Dermis blood vessel endothelial cell (primary cell): ENCODE measurements around the gene COL20A1. TPM values are rescaled to one million over a fixed set of nuclear protein-coding genes. Genes with fewer than 3 reads are reported as not detected.

Experiments
- DNase-seq: peaks from one replicate; pipeline ENCODE4 v3.0.0; 2010
- total RNA-seq: library from RNA; depleted of rRNA; stranded (reverse); fragments of >200 nt; gene quantifications from 2 replicates; pipeline ENCODE4 v1.2.3, GENCODE V29; 2014

COL20A1 gene
- total RNA-seq, 1 donor from 2014 or later: not detected

- no peak for DNase-seq
Observed at GRCh38 chr20:63278661-63279060, 14.3 kb upstream of the COL20A1 start.

GRCh38 chr20:63279931-63280330, 13.1 kb upstream of the COL20A1 start:
- no peak for DNase-seq

- DNase-seq: no peak
Observed at GRCh38 chr20:63280371-63280770, 12.6 kb upstream of the COL20A1 start.

- DNase-seq: peak; percentile 12
Observed at GRCh38 chr20:63280929-63281545, 11.9 kb upstream of the COL20A1 start.

- DNase-seq: no peak
Observed at GRCh38 chr20:63281742-63282665, 11.0 kb upstream of the COL20A1 start.

- no peak for DNase-seq
Observed at GRCh38 chr20:63282946-63283345, 10.0 kb upstream of the COL20A1 start.

- no peak for DNase-seq
Observed at GRCh38 chr20:63283397-63284082, 9.4 kb upstream of the COL20A1 start.

- DNase-seq: peak; percentile 53
Observed at GRCh38 chr20:63284083-63284440, 8.9 kb upstream of the COL20A1 start.

- DNase-seq: peak; percentile 19
Observed at GRCh38 chr20:63284544-63284949, 8.4 kb upstream of the COL20A1 start.

GRCh38 chr20:63284981-63285524, 7.9 kb upstream of the COL20A1 start:
- no peak for DNase-seq

- no peak for DNase-seq
Observed at GRCh38 chr20:63285636-63286615, 7.1 kb upstream of the COL20A1 start.

GRCh38 chr20:63286781-63287696, 5.9 kb upstream of the COL20A1 start:
- no peak for DNase-seq

GRCh38 chr20:63287697-63288580, 5.0 kb upstream of the COL20A1 start:
- DNase-seq: no peak

GRCh38 chr20:63288581-63289251, 4.3 kb upstream of the COL20A1 start:
- no peak for DNase-seq

GRCh38 chr20:63289311-63290135, 3.5 kb upstream of the COL20A1 start:
- DNase-seq: no peak

- DNase-seq: no peak
Observed at GRCh38 chr20:63290136-63290676, 2.8 kb upstream of the COL20A1 start.

- peak; percentile 62 for DNase-seq
Observed at GRCh38 chr20:63290677-63291472, 2.1 kb upstream of the COL20A1 start.
